Measurements from ENCODE around the gene LYPD6B.

The LYPD6B gene

GRCh38 chr2:149077861-149078260, 39.4 kb downstream of the LYPD6B start:
- no peak for DNase-seq

GRCh38 chr2:149080099-149080498, 41.6 kb downstream of the LYPD6B start:
- DNase-seq, result no peak

- no peak for DNase-seq
These were observed 42.5 kb downstream of the LYPD6B start for GRCh38 chr2:149080971-149081370.

GRCh38 chr2:149082079-149082478, 43.6 kb downstream of the LYPD6B start:
- no peak for DNase-seq

GRCh38 chr2:149082735-149083134, 44.2 kb downstream of the LYPD6B start:
- DNase-seq, result no peak

- DNase-seq, result peak; percentile 47
These were observed 46.7 kb downstream of the LYPD6B start for GRCh38 chr2:149084924-149085795.

- DNase-seq, result no peak
These were observed 49.3 kb downstream of the LYPD6B start for GRCh38 chr2:149087751-149088150.

GRCh38 chr2:149089068-149089467, 50.6 kb downstream of the LYPD6B start:
- DNase-seq, result peak; percentile 33

- DNase-seq, result peak; percentile 48
These were observed 52.2 kb downstream of the LYPD6B start for GRCh38 chr2:149090706-149091105.

- no peak for DNase-seq
These were observed 55.1 kb downstream of the LYPD6B start for GRCh38 chr2:149093579-149093978.

GRCh38 chr2:149094217-149095015, 55.9 kb downstream of the LYPD6B start:
- DNase-seq, result peak; percentile 93

GRCh38 chr2:149098701-149099100, 60.2 kb downstream of the LYPD6B start:
- DNase-seq, result peak; percentile 91

- no peak for DNase-seq
These were observed 60.8 kb downstream of the LYPD6B start for GRCh38 chr2:149099298-149099697.

GRCh38 chr2:149100739-149101699, 62.5 kb downstream of the LYPD6B start:
- DNase-seq, result no peak

- no peak for DNase-seq
These were observed 63.3 kb downstream of the LYPD6B start for GRCh38 chr2:149101818-149102217.

GRCh38 chr2:149103081-149103620, 64.7 kb downstream of the LYPD6B start:
- DNase-seq, result no peak

GRCh38 chr2:149104221-149104620, 65.7 kb downstream of the LYPD6B start:
- DNase-seq, result no peak

GRCh38 chr2:149112068-149112467, 73.6 kb downstream of the LYPD6B start:
- DNase-seq, result no peak

GRCh38 chr2:149112713-149113112, 74.2 kb downstream of the LYPD6B start:
- no peak for DNase-seq

- no peak for DNase-seq
These were observed 77.3 kb downstream of the LYPD6B start for GRCh38 chr2:149115781-149116180.

- peak; percentile 26 for DNase-seq
These were observed 80.9 kb downstream of the LYPD6B start for GRCh38 chr2:149119368-149119767.

- DNase-seq, result peak; percentile 42
These were observed 84.0 kb downstream of the LYPD6B start for GRCh38 chr2:149122516-149122915.
